Measurements from ENCODE around the gene PCSK6. TPM values are rescaled to one million over a fixed set of nuclear protein-coding genes. Genes with fewer than 3 reads are reported as not detected.
"Not testable (repeated sequence)": the region's sequence is repeated elsewhere in the genome, so short reads cannot be mapped to it uniquely, and the experiment has no call there.

PCSK6 gene
- total RNA-seq, 2 experiments from 2014 or later = 2.7 to 3.0 TPM

GRCh38 chr15:101295607-101296161 is 193.8 kb downstream of the PCSK6 start:
- TF ChIP-seq CTCF (IDR thresholded peaks at IDR 0.05) = no peak
- intact Hi-C loops (cut with micrococcal nuclease) = loop anchor here (5.0 kb wide), 1 partner anchor 207 kb away; no protein-coding TSS in a partner anchor
- ChIA-PET CTCF (interaction anchor here (0.6 to 4.5 kb wide), 9 partner anchors 9 to 356 kb away, joined by 3 to 33 read pairs (median 6); partner anchors contain the start of gene TM2D3), POLR2A (interaction anchor here (1.3 to 8.2 kb wide), 12 partner anchors 10 to 356 kb away, joined by 3 to 133 read pairs (median 8); partner anchors contain the start of gene TM2D3)
- Mint-ChIP-seq H3K27ac (peak overlapping the region; percentile 95), H3K9me3 (no peaks in the 10 kb centered on the region), H3K27me3 (no peaks in the 10 kb centered on the region), H3K36me3 (ENCODE audit: low read depth) (peaks cover 31% of the 10 kb centered on the region), H3K4me3 (peak overlapping the region; percentile 80), H3K4me1 (ENCODE audit: low read depth) (peaks cover 36% of the 10 kb centered on the region)
- no peak for ATAC-seq
- DNase-seq = no peak

- TF ChIP-seq CTCF (IDR thresholded peaks at IDR 0.05) = no peak
- CTCF ChIA-PET = interaction anchor here (1.0 to 4.5 kb wide), 6 partner anchors 9 to 346 kb away, joined by 3 to 33 read pairs (median 10); no protein-coding TSS in a partner anchor
Observed at GRCh38 chr15:101294731-101295606, 194.5 kb downstream of the PCSK6 start, which contains the start of gene SNRPA1. Gene SNRPA1, minus strand, starts transcription at chr15:101295248. Its CDS starts 70 bp downstream, at chr15:101295178.

GRCh38 chr15:101293122-101293521 is 196.4 kb downstream of the PCSK6 start:
- ATAC-seq (no peak), DNase-seq (no peak)
- H3K4me1 Mint-ChIP-seq (ENCODE audit: low read depth) = peaks cover 55% of the 10 kb centered on the region
- POLR2A ChIA-PET = interaction anchor here (0.7 to 8.2 kb wide), 8 partner anchors 11 to 316 kb away, joined by 3 to 133 read pairs (median 3); no protein-coding TSS in a partner anchor
- TF ChIP-seq CTCF (IDR thresholded peaks at IDR 0.05) = no peak
- CTCF ChIA-PET = interaction anchor here (0.8 to 2.7 kb wide), 6 partner anchors 15 to 348 kb away, joined by 3 to 15 read pairs (median 4); no protein-coding TSS in a partner anchor
- peaks cover 52% of the 10 kb centered on the region for H3K36me3 Mint-ChIP-seq (ENCODE audit: low read depth)
- H3K4me3 Mint-ChIP-seq = peak overlapping the region; percentile 80
- H3K27me3 Mint-ChIP-seq = no peaks in the 10 kb centered on the region
- peak overlapping the region; percentile 95 for H3K27ac Mint-ChIP-seq
- no peaks in the 10 kb centered on the region for H3K9me3 Mint-ChIP-seq
- intact Hi-C loops (cut with micrococcal nuclease) = loop anchor here (5.0 kb wide), 1 partner anchor 359 kb away; the partner anchor contains the start of gene TM2D3

More at GRCh38 chr15:101294731-101295606, 194.5 kb downstream of the PCSK6 start, which contains the start of gene SNRPA1:
- H3K9me3 Mint-ChIP-seq = no peaks in the 10 kb centered on the region
- H3K27ac Mint-ChIP-seq = peak within 1 kb of the TSS; percentile 95
- H3K4me3 Mint-ChIP-seq = peak within 1 kb of the TSS; percentile 80
- POLR2A ChIA-PET = interaction anchor here (0.7 to 8.2 kb wide), 22 partner anchors 11 to 428 kb away, joined by 3 to 133 read pairs (median 5); partner anchors contain the start of gene TM2D3
- no peaks in the 10 kb centered on the region for H3K27me3 Mint-ChIP-seq
- H3K4me1 Mint-ChIP-seq (ENCODE audit: low read depth) = peaks cover 42% of the 10 kb centered on the region
- H3K36me3 Mint-ChIP-seq (ENCODE audit: low read depth) = peaks cover 38% of the 10 kb centered on the region
- DNase-seq = peak; percentile 98
- peak; percentile 84 for ATAC-seq
- intact Hi-C loops (cut with micrococcal nuclease) = loop anchor here (5.0 kb wide), 2 partner anchors 207 to 357 kb away; partner anchors contain the start of gene TM2D3

- Mint-ChIP-seq H3K9me3 (no peaks in the 10 kb centered on the region), H3K4me3 (no peak overlapping the region), H3K4me1 (ENCODE audit: low read depth) (peaks cover 51% of the 10 kb centered on the region), H3K27ac (peak overlapping the region; percentile 44), H3K27me3 (no peaks in the 10 kb centered on the region), H3K36me3 (ENCODE audit: low read depth) (peaks cover 81% of the 10 kb centered on the region)
- intact Hi-C loops (cut with micrococcal nuclease) = no loop called here
- DNase-seq = no peak
- ChIA-PET POLR2A (interaction anchor here (1.0 to 8.2 kb wide), 4 partner anchors 7 to 318 kb away, joined by 3 to 133 read pairs (median 5); no protein-coding TSS in a partner anchor), CTCF (interaction anchor here (0.8 to 2.9 kb wide), 29 partner anchors 9 to 361 kb away, joined by 3 to 21 read pairs (median 4); no protein-coding TSS in a partner anchor)
- ATAC-seq = peak; percentile 43
- peak; percentile 81 for TF ChIP-seq CTCF (IDR thresholded peaks at IDR 0.05)
Observed at GRCh38 chr15:101288905-101289513, 200.5 kb downstream of the PCSK6 start.

GRCh38 chr15:101287342-101287741 is 202.2 kb downstream of the PCSK6 start:
- H3K4me3 Mint-ChIP-seq; H3K9me3 Mint-ChIP-seq; DNase-seq; H3K27ac Mint-ChIP-seq; H3K27me3 Mint-ChIP-seq; intact Hi-C loops (cut with micrococcal nuclease); ATAC-seq: not testable (repeated sequence)
- POLR2A ChIA-PET = interaction anchor here (1.1 kb wide), 1 partner anchor 11 kb away, joined by 4 read pairs; no protein-coding TSS in a partner anchor
- peaks cover 40% of the 10 kb centered on the region for H3K4me1 Mint-ChIP-seq (ENCODE audit: low read depth)
- H3K36me3 Mint-ChIP-seq (ENCODE audit: low read depth) = peaks cover 80% of the 10 kb centered on the region
- CTCF ChIA-PET = interaction anchor here (1.2 to 2.9 kb wide), 8 partner anchors 9 to 356 kb away, joined by 3 to 21 read pairs (median 10); no protein-coding TSS in a partner anchor
